IPS DF 6.9 (cell line): Measurements from ENCODE around the gene GBE1.

ENCODE experiments used
- DNase-seq: peaks from one replicate; pipeline ENCODE4 v3.0.0-alpha.2; 2013; ENCODE audit warnings: low read depth, low spot score
- H3K27ac ChIP-seq: one replicate; pipeline ENCODE4 v1.5.1; 2013; ENCODE audit warnings: low read length, control low read depth
- H3K27me3 ChIP-seq: 2 replicates; pipeline ENCODE4 v1.6.1; 2013; ENCODE audit warnings: mild to moderate bottlenecking, low read length; ENCODE audit not compliant: control insufficient read depth, insufficient read depth
- H3K36me3 ChIP-seq: 2 replicates; pipeline ENCODE4 v1.6.1; 2013; ENCODE audit warnings: low read length; ENCODE audit not compliant: control insufficient read depth, insufficient read depth
- H3K4me1 ChIP-seq: 2 replicates; pipeline ENCODE4 v1.6.1; 2013; ENCODE audit warnings: low read length; ENCODE audit not compliant: control insufficient read depth, insufficient read depth
- H3K4me3 ChIP-seq: 2 replicates; pipeline ENCODE4 v1.5.1; 2013; ENCODE audit warnings: mild to moderate bottlenecking, low read length
- H3K9me3 ChIP-seq: 2 replicates; pipeline ENCODE4 v1.6.1; 2013; ENCODE audit warnings: low read length, inconsistent platforms; ENCODE audit not compliant: control insufficient read depth, insufficient read depth
- WGBS: extraction: QIAGEN DNeasy Blood & Tissue Kit; methylation state at CpG from one replicate; pipeline ENCODE4 v1.1.7; 2013; ENCODE audit warnings: mixed read lengths, missing lambda C conversion rate; ENCODE audit not compliant: insufficient read length, insufficient coverage; 5-methylcytosine and 5-hydroxymethylcytosine counted together

GBE1 gene

DNA sequence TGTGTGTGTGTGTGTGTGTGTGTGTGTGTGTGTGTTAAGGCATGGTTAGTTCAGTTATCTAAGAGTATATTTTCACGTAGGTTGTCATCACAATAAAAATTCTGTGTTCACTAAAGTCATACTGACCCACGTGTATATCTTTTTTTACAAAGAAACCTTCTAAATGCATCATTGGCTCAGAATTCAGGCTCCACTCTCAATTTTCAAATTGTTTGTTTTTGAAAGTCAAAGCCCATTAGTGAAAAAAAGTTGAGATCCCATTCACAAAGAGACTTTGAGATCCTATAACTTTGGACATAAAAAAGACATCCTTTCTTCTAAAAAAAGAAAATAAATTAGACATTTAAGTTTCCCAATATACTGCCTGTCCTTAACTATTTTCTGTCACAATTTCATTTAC is 59.3 kb downstream of the GBE1 start:
- no peaks in the 10 kb centered on the region for H3K36me3 ChIP-seq
- no CpG with 5 or more reads among the region's 2 CpGs for WGBS
- H3K4me3 ChIP-seq = no peak overlapping the region
- no peaks in the 10 kb centered on the region for H3K9me3 ChIP-seq
- no peak overlapping the region for H3K27ac ChIP-seq
- H3K4me1 ChIP-seq = no peaks in the 10 kb centered on the region
- no peaks in the 10 kb centered on the region for H3K27me3 ChIP-seq
- no peak for DNase-seq

DNA sequence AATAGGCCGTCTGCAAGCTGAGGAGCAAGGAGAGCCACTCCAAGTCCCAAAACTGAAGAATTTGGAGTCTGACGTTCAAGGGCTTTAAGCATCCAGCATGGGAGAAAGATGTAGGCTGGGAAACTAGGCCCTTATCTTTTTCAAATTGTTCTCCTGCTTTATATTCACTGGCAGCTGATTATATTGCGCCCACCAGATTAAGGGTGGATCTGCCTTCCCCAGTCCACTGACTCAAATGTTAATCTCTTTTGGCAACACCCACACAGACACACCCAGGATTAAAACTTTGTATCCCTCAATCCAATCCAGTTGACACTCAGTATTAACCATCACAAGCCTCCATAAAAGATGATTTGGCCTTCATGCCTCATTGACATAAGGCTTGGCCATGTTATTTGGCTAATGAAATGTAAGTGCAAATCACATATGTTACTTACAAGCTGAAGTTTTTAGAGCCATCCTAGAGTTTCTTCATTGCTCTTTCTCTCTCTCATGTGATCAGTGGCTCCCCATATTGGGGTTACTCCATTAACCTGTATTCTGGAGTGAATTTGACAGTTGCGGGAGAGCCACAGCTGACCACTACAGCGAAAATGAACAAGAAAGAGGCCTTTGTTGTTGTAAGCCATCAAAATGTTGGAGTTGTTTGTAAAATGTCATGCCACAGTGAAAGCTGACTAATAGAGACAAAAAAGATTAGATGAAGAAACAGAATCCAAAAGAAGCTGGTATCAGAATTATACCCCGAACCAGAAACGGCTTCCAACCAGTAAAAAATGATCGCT is 61.7 kb downstream of the GBE1 start:
- Histone ChIP-seq H3K36me3 (no peaks in the 10 kb centered on the region), H3K27me3 (no peaks in the 10 kb centered on the region), H3K9me3 (no peaks in the 10 kb centered on the region), H3K4me1 (no peaks in the 10 kb centered on the region), H3K4me3 (no peak overlapping the region), H3K27ac (no peak overlapping the region)
- no CpG with 5 or more reads among the region's 8 CpGs for WGBS
- no peak for DNase-seq

DNA sequence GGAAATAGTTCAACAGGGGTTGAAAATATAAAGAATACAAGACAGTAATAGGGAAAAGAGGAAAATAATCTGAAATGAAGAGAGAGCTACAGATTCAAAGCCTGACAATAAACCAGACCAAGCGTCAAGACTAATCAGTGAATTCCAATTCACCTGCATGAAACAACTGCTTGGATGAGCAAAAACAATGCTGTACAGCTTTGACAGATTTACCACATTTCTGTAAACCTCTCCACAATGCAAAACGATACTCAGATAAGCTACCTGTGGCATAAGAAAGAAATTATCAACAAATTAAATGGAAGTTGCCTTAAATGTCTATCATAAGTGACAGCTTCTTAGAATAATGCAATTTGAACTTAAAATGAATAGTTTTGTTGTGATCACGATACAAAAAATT is 65.4 kb downstream of the GBE1 start:
- Histone ChIP-seq H3K36me3 (no peaks in the 10 kb centered on the region), H3K27ac (no peak overlapping the region), H3K4me1 (no peaks in the 10 kb centered on the region), H3K4me3 (no peak overlapping the region), H3K27me3 (no peaks in the 10 kb centered on the region), H3K9me3 (no peaks in the 10 kb centered on the region)
- WGBS = no CpG with 5 or more reads among the region's 3 CpGs
- DNase-seq = no peak

DNA sequence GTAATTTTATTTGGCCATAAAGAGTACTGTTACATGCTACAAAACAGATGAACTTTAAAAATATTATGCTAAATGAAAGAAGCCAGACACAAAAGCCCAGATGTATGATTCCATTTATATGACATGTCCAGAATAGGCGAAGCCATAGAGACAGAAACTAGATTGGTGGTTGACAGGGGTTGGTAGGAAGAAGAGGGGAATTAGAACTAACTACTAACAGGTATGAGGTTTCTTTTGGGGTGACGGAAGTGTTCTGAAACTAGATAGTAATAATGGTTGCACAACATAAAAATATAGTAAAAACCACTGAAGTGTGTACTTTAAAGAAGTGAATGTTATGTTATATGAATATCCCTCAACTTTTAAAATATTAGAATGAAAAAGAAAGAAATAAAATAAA is 66.1 kb downstream of the GBE1 start:
- no peak overlapping the region for H3K4me3 ChIP-seq
- no peaks in the 10 kb centered on the region for H3K27me3 ChIP-seq
- WGBS = no CpG with 5 or more reads among the region's 2 CpGs
- no peaks in the 10 kb centered on the region for H3K4me1 ChIP-seq
- no peaks in the 10 kb centered on the region for H3K36me3 ChIP-seq
- no peak for DNase-seq
- no peak overlapping the region for H3K27ac ChIP-seq
- H3K9me3 ChIP-seq = no peaks in the 10 kb centered on the region

DNA sequence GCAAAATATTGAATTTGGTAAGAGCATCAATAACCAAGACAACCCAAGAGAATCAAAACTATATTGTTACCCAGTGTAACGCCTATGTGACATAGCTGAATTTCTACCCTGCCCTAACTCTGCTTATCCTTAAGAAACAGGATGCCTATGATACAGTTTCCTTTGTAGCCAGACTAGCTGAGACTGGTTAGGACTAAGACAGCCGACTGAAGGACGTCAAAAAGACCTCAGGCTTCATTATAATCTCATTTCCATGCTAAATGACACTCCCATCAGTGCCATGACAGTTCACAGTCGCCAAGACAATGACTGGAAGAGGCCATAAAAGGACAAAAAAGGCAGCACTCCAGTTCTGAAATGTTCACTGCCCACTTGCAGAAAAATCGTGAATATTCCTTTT is 66.8 kb downstream of the GBE1 start:
- WGBS = no CpG with 5 or more reads among the region's 5 CpGs
- Histone ChIP-seq H3K9me3 (no peaks in the 10 kb centered on the region), H3K4me3 (no peak overlapping the region), H3K4me1 (no peaks in the 10 kb centered on the region), H3K36me3 (no peaks in the 10 kb centered on the region), H3K27ac (no peak overlapping the region), H3K27me3 (no peaks in the 10 kb centered on the region)
- no peak for DNase-seq

DNA sequence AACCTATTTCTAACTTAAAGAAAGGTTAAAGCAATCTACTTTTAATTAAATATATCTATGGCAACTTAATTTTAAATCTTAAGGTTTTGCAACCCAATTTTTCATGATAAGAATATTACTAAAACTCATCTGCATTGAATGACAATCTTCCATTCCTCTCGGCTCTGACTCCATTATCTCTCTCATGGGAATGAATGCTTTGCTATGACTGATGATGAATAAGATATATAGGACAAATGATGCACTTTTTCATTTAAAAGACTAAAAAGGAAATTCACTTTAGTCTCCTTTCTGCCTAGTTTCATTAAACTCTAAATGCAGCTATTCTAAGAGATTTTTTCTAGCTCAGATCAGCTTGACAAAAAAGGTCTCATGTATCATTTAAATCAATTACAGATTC is 68.7 kb downstream of the GBE1 start:
- WGBS = no CpG with 5 or more reads among the region's 1 CpG
- DNase-seq = no peak
- no peaks in the 10 kb centered on the region for H3K27me3 ChIP-seq
- no peak overlapping the region for H3K27ac ChIP-seq
- no peaks in the 10 kb centered on the region for H3K9me3 ChIP-seq
- H3K4me1 ChIP-seq = no peaks in the 10 kb centered on the region
- no peaks in the 10 kb centered on the region for H3K36me3 ChIP-seq
- H3K4me3 ChIP-seq = no peak overlapping the region

DNA sequence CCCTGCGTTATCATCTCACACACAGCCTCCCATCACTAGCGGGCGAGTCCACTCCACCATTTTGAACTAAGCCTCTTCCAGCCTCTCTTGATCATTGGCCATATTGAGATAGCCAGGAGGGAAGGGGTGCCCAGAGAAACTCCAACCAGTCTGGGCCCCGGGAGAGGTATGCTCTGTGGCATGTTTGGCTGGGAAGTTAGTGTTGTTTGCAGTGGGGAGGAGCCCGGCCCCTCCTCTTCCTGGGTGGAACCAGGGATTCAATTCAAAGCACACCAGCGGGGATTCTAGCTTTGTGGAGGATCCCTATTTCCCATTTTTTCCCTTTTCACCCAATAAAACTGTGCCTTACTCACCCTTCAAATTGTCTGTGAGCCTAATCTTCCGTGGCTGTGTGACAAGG is 71.8 kb downstream of the GBE1 start:
- Histone ChIP-seq H3K4me1 (no peaks in the 10 kb centered on the region), H3K36me3 (no peaks in the 10 kb centered on the region)
- no CpG with 5 or more reads among the region's 7 CpGs for WGBS

DNA sequence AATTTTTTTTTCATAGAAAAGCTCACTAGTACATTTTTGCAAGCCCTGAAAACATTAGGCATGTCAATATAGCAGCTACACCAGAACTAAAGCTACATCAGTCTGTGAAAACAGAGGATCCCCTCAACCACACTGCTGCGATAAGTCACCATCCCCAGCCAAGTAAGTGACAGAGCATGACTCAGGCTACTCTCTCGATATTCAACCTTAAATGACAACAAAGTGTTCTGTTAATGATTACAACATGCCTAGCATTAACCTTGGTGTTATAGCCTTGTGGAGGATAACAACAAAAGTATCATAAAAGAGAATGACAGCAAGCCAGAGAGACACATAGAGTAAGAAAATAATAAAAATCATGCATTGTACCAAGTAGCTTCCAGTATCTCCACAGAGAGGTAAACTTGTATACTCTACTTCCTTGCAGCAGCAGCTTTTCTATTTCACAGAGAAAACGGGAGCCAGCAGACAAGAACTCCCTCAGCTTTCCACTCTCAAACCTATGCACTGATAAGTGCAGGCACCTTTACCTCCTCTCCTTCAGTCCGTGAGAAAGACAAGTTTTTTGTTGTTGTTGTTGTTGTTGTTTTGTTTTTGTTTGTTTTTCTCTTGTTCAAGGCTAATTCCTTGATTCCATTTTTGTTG is 76.6 kb downstream of the GBE1 start:
- no peak overlapping the region for H3K27ac ChIP-seq
- no peaks in the 10 kb centered on the region for H3K4me1 ChIP-seq
- no peak overlapping the region for H3K4me3 ChIP-seq
- no peaks in the 10 kb centered on the region for H3K9me3 ChIP-seq
- no peak for DNase-seq
- H3K27me3 ChIP-seq = no peaks in the 10 kb centered on the region
- no CpG with 5 or more reads among the region's 4 CpGs for WGBS
- no peaks in the 10 kb centered on the region for H3K36me3 ChIP-seq

More for the DNA sequence above, 71.8 kb downstream of the GBE1 start:
- Histone ChIP-seq H3K9me3 (no peaks in the 10 kb centered on the region), H3K4me3 (no peak overlapping the region), H3K27me3 (no peaks in the 10 kb centered on the region), H3K27ac (no peak overlapping the region)
- DNase-seq = no peak

DNA sequence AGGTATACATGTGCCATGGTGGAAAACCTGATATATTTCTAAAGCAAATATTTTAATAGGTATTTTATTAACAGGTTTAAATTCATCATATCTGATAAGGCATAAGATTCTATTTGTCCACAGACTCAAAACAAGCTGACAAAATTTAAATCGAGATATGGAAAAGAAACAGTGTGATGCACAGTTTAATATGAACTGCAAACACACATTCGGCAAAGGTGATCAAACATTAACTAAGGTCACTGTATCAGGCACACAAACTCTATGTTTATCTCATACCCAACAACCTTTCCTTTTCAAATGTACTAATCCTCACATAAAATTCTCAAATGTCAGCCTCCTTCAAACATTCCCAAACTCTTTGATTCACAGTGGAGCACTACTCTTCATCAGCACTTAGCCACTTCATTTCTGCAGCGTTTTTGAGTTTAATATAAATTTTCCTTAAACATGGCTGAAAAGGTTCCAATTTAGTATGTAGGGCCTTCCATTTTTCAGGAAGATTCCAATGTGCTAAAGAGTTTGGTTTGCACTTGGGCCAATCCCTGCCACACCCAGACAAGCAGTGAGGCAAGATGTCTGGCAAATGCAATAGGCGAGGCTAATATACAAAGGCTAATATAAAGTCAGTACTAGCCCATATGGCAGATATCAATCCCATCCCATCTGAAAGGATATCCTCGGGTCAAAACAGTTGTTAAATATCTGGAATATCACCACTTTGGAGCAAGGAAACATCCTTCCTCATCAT is 84.6 kb downstream of the GBE1 start:
- Histone ChIP-seq H3K27ac (no peak overlapping the region), H3K9me3 (no peaks in the 10 kb centered on the region), H3K4me3 (no peak overlapping the region)

DNA sequence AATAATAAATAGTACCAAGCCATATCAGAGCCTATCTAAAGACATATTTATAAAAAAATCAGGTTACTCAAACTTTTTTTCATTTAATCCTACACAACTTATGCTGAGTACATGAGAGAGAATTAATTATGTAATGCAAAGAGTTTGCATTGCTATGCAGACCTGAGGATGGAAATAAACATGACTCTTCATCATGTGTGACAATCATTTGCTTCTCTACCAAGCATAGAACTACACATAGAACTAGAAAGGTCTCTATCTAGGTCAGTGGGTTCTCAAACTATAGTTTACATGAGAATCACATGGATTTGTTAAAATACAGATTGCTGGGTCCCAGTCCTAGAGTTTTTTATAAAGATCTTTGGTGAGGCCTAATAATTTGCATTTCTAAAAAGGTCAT is 86.8 kb downstream of the GBE1 start:
- Histone ChIP-seq H3K4me1 (no peaks in the 10 kb centered on the region), H3K4me3 (no peak overlapping the region), H3K27ac (no peak overlapping the region), H3K9me3 (no peaks in the 10 kb centered on the region), H3K36me3 (no peaks in the 10 kb centered on the region), H3K27me3 (no peaks in the 10 kb centered on the region)
- DNase-seq = no peak

More for the DNA sequence above, 84.6 kb downstream of the GBE1 start:
- no peaks in the 10 kb centered on the region for H3K4me1 ChIP-seq
- no CpG with 5 or more reads among the region's 5 CpGs for WGBS
- no peaks in the 10 kb centered on the region for H3K27me3 ChIP-seq
- DNase-seq = no peak
- H3K36me3 ChIP-seq = no peaks in the 10 kb centered on the region
